HCT116 (cell line): Measurements from ENCODE around the gene ANOS1. TPM values are rescaled to one million over a fixed set of nuclear protein-coding genes. Genes with fewer than 3 reads are reported as not detected.

Experiments used
- ATAC-seq: fragments of 200-7000 bp; cut with Tn5 transposase; 2 replicates; pipeline ENCODE4 v1.9.1; 2020; ENCODE audit warnings: mild to moderate bottlenecking, moderate library complexity
- BruUV-seq: library from RNA; stranded (reverse); fragments of 400-500 nt; replicated peaks from 2 replicates; lab custom pipeline; 2021; lab: Mats Ljungman, UMichigan
- CTCF ChIA-PET: fragments of 300-600 bp; sonication (Branson Sonifier 250); formaldehyde crosslinking; loops from one replicate; lab custom pipeline; 2021; ENCODE audit warnings: antibody characterized with exemption; lab: Charles Lee
- POLR2A ChIA-PET: fragments of 300-600, 350-600 bp; sonication (Branson Sonifier 250); formaldehyde crosslinking; loops from one replicate; lab custom pipeline; 2021; ENCODE audit warnings: antibody characterized with exemption; lab: Charles Lee
- RAD21 ChIA-PET, 2 experiments: fragments of 300-600 bp; sonication (Branson Sonifier 250); formaldehyde crosslinking; loops; one replicate each; lab custom pipeline; 2023; ENCODE audit warnings: low total read pairs in 2 of 2; ENCODE audit not compliant: uncharacterized antibody in 2 of 2, unreplicated experiment in 2 of 2, low non-redundant PET in 1 of 2; lab: Charles Lee
- DNase-seq: peaks from one replicate; pipeline ENCODE4 v3.0.0-alpha.2; 2010; ENCODE audit warnings: low read depth, low spot score
- H2AFZ ChIP-seq: fragments of 200-600 bp; shearing (Covaris generic), sonication (generic); 2 replicates; pipeline ENCODE4 v1.6.1; 2017; ENCODE audit warnings: low read depth, mixed run types, mixed read lengths, antibody characterized with exemption, low read length; ENCODE audit not compliant: poor library complexity, severe bottlenecking
- H3K27ac ChIP-seq: 2 replicates; pipeline ENCODE4 v1.5.1; 2012; ENCODE audit warnings: low read depth, low read length
- H3K27me3 ChIP-seq: fragments of 200-600 bp; sonication (generic); 2 replicates; pipeline ENCODE4 v1.6.1; 2016; ENCODE audit warnings: mixed run types, low read length, mixed read lengths; ENCODE audit not compliant: insufficient read depth
- H3K36me3 ChIP-seq, 2 experiments: fragments of 200-500 bp in 1 of 2; fragments of 200-600 bp in 1 of 2; sonication (Bioruptor generic) in 1 of 2; sonication (generic) in 1 of 2; 2 replicates each; pipeline versions ENCODE4 v1.5.1 to v1.6.1; 2014 to 2016; ENCODE audit warnings: low read length in 2 of 2, inconsistent platforms in 1 of 2, mixed read lengths in 1 of 2, mixed run types in 1 of 2; ENCODE audit not compliant: insufficient read depth in 2 of 2, control insufficient read depth in 1 of 2
- H3K4me1 ChIP-seq, 2 experiments: fragments of 200-600 bp in 1 of 2; sonication (generic) in 1 of 2; 2 replicates each; pipeline versions ENCODE4 v1.5.1 to v1.6.1; 2012 to 2017; ENCODE audit warnings: low read length in 2 of 2, inconsistent platforms in 1 of 2, mild to moderate bottlenecking in 1 of 2, mixed read lengths in 1 of 2, mixed run types in 1 of 2, moderate library complexity in 1 of 2; ENCODE audit not compliant: insufficient read depth in 2 of 2, control insufficient read depth in 1 of 2
- H3K4me2 ChIP-seq: fragments of 200-600 bp; sonication (generic); 2 replicates; pipeline ENCODE4 v1.6.1; 2017; ENCODE audit warnings: mixed run types, low read length, mixed read lengths
- H3K4me3 ChIP-seq, 2 experiments: fragments of 200-600 bp in 1 of 2; sonication (generic) in 1 of 2; replicated peaks in 1 of 2; 2 replicates each; pipeline ENCODE4 v1.5.1; 2011 to 2016; ENCODE audit warnings: low read length in 2 of 2, control low read depth in 1 of 2, low read depth in 1 of 2, mild to moderate bottlenecking in 1 of 2, mixed read lengths in 1 of 2, mixed run types in 1 of 2
- H3K79me2 ChIP-seq: fragments of 200-600 bp; sonication (generic); 2 replicates; pipeline ENCODE4 v1.6.1; 2017; ENCODE audit warnings: mild to moderate bottlenecking, mixed run types, low read length, moderate library complexity, mixed read lengths; ENCODE audit not compliant: insufficient read depth
- H3K9ac ChIP-seq: fragments of 200-600 bp; sonication (generic); 2 replicates; pipeline ENCODE4 v1.6.1; 2016; ENCODE audit warnings: low read length, mixed read lengths
- H3K9me2 ChIP-seq: fragments of 200-600 bp; sonication (generic), shearing (Covaris generic); 2 replicates; pipeline ENCODE4 v1.6.1; 2017; ENCODE audit warnings: mixed run types, mild to moderate bottlenecking, moderate library complexity; ENCODE audit not compliant: insufficient read depth
- H3K9me3 ChIP-seq, 2 experiments: fragments of 200-500 bp in 1 of 2; fragments of 200-600 bp in 1 of 2; sonication (Bioruptor generic) in 1 of 2; sonication (generic) in 1 of 2; 2 replicates each; pipeline ENCODE4 v1.6.1; 2014 to 2017; ENCODE audit warnings: low read length in 2 of 2, mixed read lengths in 2 of 2, inconsistent platforms in 1 of 2, low read depth in 1 of 2, mild to moderate bottlenecking in 1 of 2, mixed run types in 1 of 2, moderate library complexity in 1 of 2; ENCODE audit not compliant: control insufficient read depth in 1 of 2, insufficient read depth in 1 of 2
- H4K20me1 ChIP-seq: fragments of 200-600 bp; sonication (generic), shearing (Covaris generic); 2 replicates; pipeline ENCODE4 v1.6.1; 2017; ENCODE audit warnings: mixed run types, mild to moderate bottlenecking, moderate library complexity; ENCODE audit not compliant: insufficient read depth
- ATF3 ChIP-seq: IDR thresholded peaks from 2 replicates; pipeline ENCODE4 v1.6.1; 2012
- CBX3 ChIP-seq: IDR thresholded peaks from 2 replicates; pipeline ENCODE4 v1.6.1; 2012; ENCODE audit warnings: low read depth
- CTCF ChIP-seq, 3 experiments: fragments of 200-600 bp in 1 of 3; sonication (generic) in 1 of 3; IDR thresholded peaks in 2 of 3; conservative IDR thresholded peaks in 1 of 3; 2 replicates each; pipeline ENCODE4 v1.5.1; 2012 to 2017; ENCODE audit warnings: low read depth in 2 of 3, low read length in 2 of 3, antibody characterized with exemption in 1 of 3, borderline replicate concordance in 1 of 3, control low read depth in 1 of 3, mild to moderate bottlenecking in 1 of 3, mixed read lengths in 1 of 3, mixed run types in 1 of 3, moderate library complexity in 1 of 3; ENCODE audit not compliant: insufficient read depth in 1 of 3
- EGR1 ChIP-seq: IDR thresholded peaks from 2 replicates; pipeline ENCODE4 v1.6.1; 2012; ENCODE audit warnings: low read depth
- ELF1 ChIP-seq: IDR thresholded peaks from 2 replicates; pipeline ENCODE4 v1.6.1; 2012; ENCODE audit warnings: low read depth, borderline replicate concordance
- EZH2 ChIP-seq: fragments of 200-600 bp; sonication (generic); IDR thresholded peaks from 2 replicates; pipeline ENCODE4 v1.6.1; 2017; ENCODE audit warnings: antibody characterized with exemption, mixed run types
- FOSL1 ChIP-seq: IDR thresholded peaks from 2 replicates; pipeline ENCODE4 v1.6.1; 2012; ENCODE audit warnings: low read depth
- JUND ChIP-seq: IDR thresholded peaks from 2 replicates; pipeline ENCODE4 v1.6.1; 2012
- MAX ChIP-seq: IDR thresholded peaks from 2 replicates; pipeline ENCODE4 v1.6.1; 2012
- POLR2A ChIP-seq: IDR thresholded peaks from 2 replicates; pipeline ENCODE4 v1.7.0; 2011; ENCODE audit warnings: borderline replicate concordance; ENCODE audit not compliant: insufficient read depth, insufficient read length; ENCODE audit errors: extremely low read depth
- POLR2AphosphoS5 ChIP-seq: IDR thresholded peaks from 2 replicates; pipeline ENCODE4 v1.6.1; 2011; ENCODE audit warnings: mild to moderate bottlenecking, low read depth, low read length, moderate library complexity
- RAD21 ChIP-seq: IDR thresholded peaks from 2 replicates; pipeline ENCODE4 v1.6.1; 2012; ENCODE audit warnings: low read depth, mild to moderate bottlenecking
- REST ChIP-seq: IDR thresholded peaks from 2 replicates; pipeline ENCODE4 v1.6.1; 2012; ENCODE audit warnings: low read depth
- SP1 ChIP-seq: IDR thresholded peaks from 2 replicates; pipeline ENCODE4 v1.6.1; 2012; ENCODE audit warnings: low read depth
- SRF ChIP-seq: IDR thresholded peaks from 2 replicates; pipeline ENCODE4 v1.6.1; 2012; ENCODE audit warnings: low read depth
- ZFX ChIP-seq: fragments of 450-650 bp; IDR thresholded peaks from 2 replicates; pipeline ENCODE4 v1.6.1; 2017
- ZNF274 ChIP-seq: fragments of 200-500 bp; sonication (Bioruptor generic); IDR thresholded peaks from 2 replicates; pipeline ENCODE4 v1.6.1; 2014; ENCODE audit warnings: mild to moderate bottlenecking, low read depth, low read length, inconsistent platforms
- intact Hi-C: fragments of 100-400 bp; cut with micrococcal nuclease; formaldehyde crosslinking; loops from 2 replicates; pipeline ENCODE4 v1.10.0; 2022
- total RNA-seq: library from RNA; stranded (reverse); gene quantifications from one replicate; pipeline ENCODE4 v1.2.1, GENCODE V29; 2021; ENCODE audit not compliant: unreplicated experiment
- TF ChIP-seq, protein P1 (sequence below): IDR thresholded peaks from 2 replicates; pipeline ENCODE4 v1.6.1; 2011; ENCODE audit warnings: mild to moderate bottlenecking, low read length, moderate library complexity; ENCODE audit not compliant: insufficient replicate concordance; ENCODE audit errors: extremely low read depth

The ANOS1 gene
- total RNA-seq, 1 experiment from 2014 or later = 0.12 TPM

GRCh38 chrX:8639949-8640475 lies 91.9 kb downstream of the ANOS1 start:
- H3K36me3 ChIP-seq = no peaks in the 10 kb centered on the region
- H3K27me3 ChIP-seq = no peaks in the 10 kb centered on the region
- RAD21 ChIA-PET = no interaction called here
- ATAC-seq (no peak), DNase-seq (no peak)
- intact Hi-C loops = no loop called here
- no peak overlapping the region for H3K9ac ChIP-seq
- H3K4me1 ChIP-seq = no peaks in the 10 kb centered on the region
- POLR2A ChIA-PET = no interaction called here
- no peak overlapping the region for H2AFZ ChIP-seq
- no peaks in the 10 kb centered on the region for H3K9me3 ChIP-seq
- no peaks in the 10 kb centered on the region for H4K20me1 ChIP-seq
- no peaks in the 10 kb centered on the region for H3K9me2 ChIP-seq
- no peak overlapping the region for H3K27ac ChIP-seq
- H3K79me2 ChIP-seq = no peaks in the 10 kb centered on the region
- no peak overlapping the region for H3K4me3 ChIP-seq
- BruUV-seq = no TSS peak
- H3K4me2 ChIP-seq = no peak overlapping the region
- TF ChIP-seq ATF3 (no peak), POLR2AphosphoS5 (no peak), SP1 (no peak), CTCF (IDR thresholded peaks at IDR 0.05 in 2 of 3, conservative IDR thresholded peaks at IDR 0.05 in 1 of 3; ENCODE audit: borderline replicate concordance in 1 of 3, insufficient read depth in 1 of 3, low read depth in 2 of 3, low read length in 2 of 3) (no peak), ZNF274 (no peak), FOSL1 (no peak), CBX3 (no peak), REST (no peak), SRF (no peak), ZFX (no peak), RAD21 (no peak), JUND (no peak), MAX (no peak), EGR1 (no peak), EZH2 (no peak), ELF1 (no peak), POLR2A (no peak)
- TF ChIP-seq, protein P1, sequence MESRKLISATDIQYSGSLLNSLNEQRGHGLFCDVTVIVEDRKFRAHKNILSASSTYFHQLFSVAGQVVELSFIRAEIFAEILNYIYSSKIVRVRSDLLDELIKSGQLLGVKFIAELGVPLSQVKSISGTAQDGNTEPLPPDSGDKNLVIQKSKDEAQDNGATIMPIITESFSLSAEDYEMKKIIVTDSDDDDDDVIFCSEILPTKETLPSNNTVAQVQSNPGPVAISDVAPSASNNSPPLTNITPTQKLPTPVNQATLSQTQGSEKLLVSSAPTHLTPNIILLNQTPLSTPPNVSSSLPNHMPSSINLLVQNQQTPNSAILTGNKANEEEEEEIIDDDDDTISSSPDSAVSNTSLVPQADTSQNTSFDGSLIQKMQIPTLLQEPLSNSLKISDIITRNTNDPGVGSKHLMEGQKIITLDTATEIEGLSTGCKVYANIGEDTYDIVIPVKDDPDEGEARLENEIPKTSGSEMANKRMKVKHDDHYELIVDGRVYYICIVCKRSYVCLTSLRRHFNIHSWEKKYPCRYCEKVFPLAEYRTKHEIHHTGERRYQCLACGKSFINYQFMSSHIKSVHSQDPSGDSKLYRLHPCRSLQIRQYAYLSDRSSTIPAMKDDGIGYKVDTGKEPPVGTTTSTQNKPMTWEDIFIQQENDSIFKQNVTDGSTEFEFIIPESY = no peak
- CTCF ChIA-PET = no interaction called here
